Measurements from ENCODE around the gene DST.

DNA sequence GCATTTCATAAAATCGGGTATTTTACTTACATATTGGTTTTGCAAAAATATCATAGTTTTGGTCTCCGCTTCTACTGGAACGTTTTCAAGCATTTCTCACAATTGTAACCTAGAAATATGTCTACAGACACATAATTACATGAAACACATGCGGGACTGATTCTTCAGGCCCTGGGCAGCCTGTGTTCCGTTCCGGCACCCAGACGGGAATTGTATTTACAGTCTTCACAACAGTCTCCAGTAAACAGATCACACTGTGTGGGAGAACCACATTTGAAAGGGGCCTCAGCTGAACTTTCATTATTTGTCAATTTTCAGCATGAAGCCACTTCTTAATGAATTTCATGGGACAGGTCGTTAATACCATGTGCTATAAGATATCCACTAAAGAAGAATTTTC, 196.9 kb downstream of the DST start:
- TF ChIP-seq, protein P1, sequence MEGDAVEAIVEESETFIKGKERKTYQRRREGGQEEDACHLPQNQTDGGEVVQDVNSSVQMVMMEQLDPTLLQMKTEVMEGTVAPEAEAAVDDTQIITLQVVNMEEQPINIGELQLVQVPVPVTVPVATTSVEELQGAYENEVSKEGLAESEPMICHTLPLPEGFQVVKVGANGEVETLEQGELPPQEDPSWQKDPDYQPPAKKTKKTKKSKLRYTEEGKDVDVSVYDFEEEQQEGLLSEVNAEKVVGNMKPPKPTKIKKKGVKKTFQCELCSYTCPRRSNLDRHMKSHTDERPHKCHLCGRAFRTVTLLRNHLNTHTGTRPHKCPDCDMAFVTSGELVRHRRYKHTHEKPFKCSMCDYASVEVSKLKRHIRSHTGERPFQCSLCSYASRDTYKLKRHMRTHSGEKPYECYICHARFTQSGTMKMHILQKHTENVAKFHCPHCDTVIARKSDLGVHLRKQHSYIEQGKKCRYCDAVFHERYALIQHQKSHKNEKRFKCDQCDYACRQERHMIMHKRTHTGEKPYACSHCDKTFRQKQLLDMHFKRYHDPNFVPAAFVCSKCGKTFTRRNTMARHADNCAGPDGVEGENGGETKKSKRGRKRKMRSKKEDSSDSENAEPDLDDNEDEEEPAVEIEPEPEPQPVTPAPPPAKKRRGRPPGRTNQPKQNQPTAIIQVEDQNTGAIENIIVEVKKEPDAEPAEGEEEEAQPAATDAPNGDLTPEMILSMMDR (conservative IDR thresholded peaks at IDR 0.05; ENCODE audit: low read length), result no peak
- TF ChIP-seq EZH2phosphoT487 (IDR thresholded peaks at IDR 0.05; ENCODE audit: borderline replicate concordance), result no peak

All from Loucy (cell line).